ENCODE data around the gene TMC6. TPM values are rescaled to one million over a fixed set of nuclear protein-coding genes. Genes with fewer than 3 reads are reported as not detected.
"Not testable (repeated sequence)": the region's sequence is repeated elsewhere in the genome, so short reads cannot be mapped to it uniquely, and the experiment has no call there.

The TMC6 gene
- total and polyA plus RNA-seq, 2 of the 13 experiments (the other 11 are each of a cell fraction or from before 2014, with no cell fraction given) = 48.4 to 99.1 TPM

- H3K27me3 ChIP-seq (ENCODE audit: control insufficient read depth in 1 of 2, insufficient read depth in 2 of 2, low read length in 2 of 2) = peaks cover 7 to 26% of the 10 kb centered on the region in 2 experiments; a peak in 4 of 5 replicates
- CTCF ChIA-PET (ENCODE audit: low intra/inter-chr PET ratio, low total read pairs) = interaction anchor here (1.0 kb wide), 1 partner anchor 47 kb away, joined by 3 read pairs; the partner anchor contains the start of genes AFMID and TK1
- BruUV-seq (replicated peaks); in situ Hi-C loops (cut with HindIII; ENCODE audit: extremely low pct_ligation_motif_present, low pct_unique_long_range_greater_than_20kb); H3K79me2 ChIP-seq (ENCODE audit: insufficient read depth, low read length); H3K9me3 ChIP-seq (ENCODE audit: low read length); H3K36me3 ChIP-seq (replicated peaks in 1 of 2; ENCODE audit: control insufficient read depth in 1 of 2, insufficient read depth in 2 of 2, low read length in 2 of 2); FAIRE-seq; H2AFZ ChIP-seq (ENCODE audit: low read length); H4K20me1 ChIP-seq (ENCODE audit: insufficient read depth, low read length); ATAC-seq; DNase-seq (ENCODE audit: low spot score); H3K27ac ChIP-seq (ENCODE audit: extremely low read length, insufficient read depth, low read length); TF ChIP-seq EP300 (IDR thresholded peaks at IDR 0.05; ENCODE audit: low read depth in 2 of 2, low read length in 2 of 2): not testable (repeated sequence)
- POLR2A ChIA-PET = interaction anchor here (0.8 to 5.0 kb wide), 5 partner anchors 12 to 52 kb away, joined by 3 to 57 read pairs (median 7); partner anchors contain the start of genes AFMID, TK1 and TMC6
- TF ChIP-seq ZNF414 (CRISPR knock-in tag; IDR thresholded peaks at IDR 0.05) (0 out of 2 replicates have a peak, but pooled peaks have one; percentile 12), TFDP1 (CRISPR knock-in tag; IDR thresholded peaks at IDR 0.05; ENCODE audit: borderline replicate concordance) (0 out of 2 replicates have a peak, but pooled peaks have one; percentile 23), FLYWCH1 (CRISPR knock-in tag; IDR thresholded peaks at IDR 0.05) (0 out of 2 replicates have a peak, but pooled peaks have one; percentile 28), NFKBIZ (CRISPR knock-in tag; IDR thresholded peaks at IDR 0.05) (0 out of 2 replicates have a peak, but pooled peaks have one; percentile 12), ARID2 (CRISPR knock-in tag; IDR thresholded peaks at IDR 0.05; ENCODE audit: borderline replicate concordance) (0 out of 2 replicates have a peak, but pooled peaks have one; percentile 9), EP300 (CRISPR knock-in tag; IDR thresholded peaks at IDR 0.05; ENCODE audit: borderline replicate concordance) (0 out of 2 replicates have a peak, but pooled peaks have one; percentile 16), IKZF5 (CRISPR knock-in tag; IDR thresholded peaks at IDR 0.05) (0 out of 2 replicates have a peak, but pooled peaks have one; percentile 14), ZNF460 (CRISPR knock-in tag; IDR thresholded peaks at IDR 0.05; ENCODE audit: borderline replicate concordance) (0 out of 2 replicates have a peak, but pooled peaks have one; percentile 39), ZNF446 (CRISPR knock-in tag; IDR thresholded peaks at IDR 0.05) (0 out of 2 replicates have a peak, but pooled peaks have one; percentile 49), ZNF276 (CRISPR knock-in tag; IDR thresholded peaks at IDR 0.05; ENCODE audit: low read depth) (0 out of 2 replicates have a peak, but pooled peaks have one; percentile 51), KMT2B (CRISPR knock-in tag; IDR thresholded peaks at IDR 0.05) (0 out of 2 replicates have a peak, but pooled peaks have one; percentile 13), ZNF253 (CRISPR knock-in tag; IDR thresholded peaks at IDR 0.05; ENCODE audit: borderline replicate concordance) (peak; percentile 78; the same call in 1 of the 2 replicates), ZFP41 (CRISPR knock-in tag; IDR thresholded peaks at IDR 0.05; ENCODE audit: borderline replicate concordance) (0 out of 2 replicates have a peak, but pooled peaks have one; percentile 29), ZNF563 (CRISPR knock-in tag; IDR thresholded peaks at IDR 0.05) (0 out of 2 replicates have a peak, but pooled peaks have one; percentile 17), YEATS4 (CRISPR knock-in tag; IDR thresholded peaks at IDR 0.05; ENCODE audit: borderline replicate concordance) (0 out of 2 replicates have a peak, but pooled peaks have one; percentile 11), ELF3 (CRISPR knock-in tag; IDR thresholded peaks at IDR 0.05) (peak; percentile 5; the same call in 1 of the 2 replicates)
- peak overlapping the region; percentile 83 for H3K4me2 ChIP-seq (ENCODE audit: low read depth, low read length)
- peaks cover 90% of the 10 kb centered on the region for H3K4me1 ChIP-seq (ENCODE audit: insufficient read depth, low read length)
- H3K4me3 ChIP-seq (replicated peaks in 1 of 3; ENCODE audit: insufficient read depth in 1 of 3, low read depth in 2 of 3, low read length in 3 of 3) = peak overlapping the region; percentile 25 to 67 (median 26); a peak in 5 of 6 replicates
- intact Hi-C loops (cut with micrococcal nuclease; ENCODE audit: unreplicated experiment) = loop anchor here (1.0 to 5.0 kb wide), 4 partner anchors 29 to 787 kb away; partner anchors contain the start of genes AFMID, SYNGR2, TIMP2 and TK1
- H3K9ac ChIP-seq (ENCODE audit: insufficient read depth, low read depth, low read length) = peak overlapping the region; percentile 45; the same call in 1 of the 2 replicates
- 47% methylated on average over 12 of the region's 12 CpGs for WGBS (ENCODE audit: low lambda C conversion rate)
Observed at GRCh38 chr17:78139861-78140168, 11.3 kb upstream of the TMC6 start.

All from HepG2 (cell line).